HG03439 (cell line): ENCODE data around the gene RNPEPL1.
"Not testable (repeated sequence)": the region's sequence is repeated elsewhere in the genome, so short reads cannot be mapped to it uniquely, and the experiment has no call there.

Source experiments
- ATAC-seq: cut with Tn5 transposase; IDR thresholded peaks from one replicate; pipeline ENCODE4 v1.9.1; 2021; ENCODE audit warnings: mild to moderate bottlenecking, moderate library complexity; ENCODE audit not compliant: unreplicated experiment

RNPEPL1 gene, protein sequence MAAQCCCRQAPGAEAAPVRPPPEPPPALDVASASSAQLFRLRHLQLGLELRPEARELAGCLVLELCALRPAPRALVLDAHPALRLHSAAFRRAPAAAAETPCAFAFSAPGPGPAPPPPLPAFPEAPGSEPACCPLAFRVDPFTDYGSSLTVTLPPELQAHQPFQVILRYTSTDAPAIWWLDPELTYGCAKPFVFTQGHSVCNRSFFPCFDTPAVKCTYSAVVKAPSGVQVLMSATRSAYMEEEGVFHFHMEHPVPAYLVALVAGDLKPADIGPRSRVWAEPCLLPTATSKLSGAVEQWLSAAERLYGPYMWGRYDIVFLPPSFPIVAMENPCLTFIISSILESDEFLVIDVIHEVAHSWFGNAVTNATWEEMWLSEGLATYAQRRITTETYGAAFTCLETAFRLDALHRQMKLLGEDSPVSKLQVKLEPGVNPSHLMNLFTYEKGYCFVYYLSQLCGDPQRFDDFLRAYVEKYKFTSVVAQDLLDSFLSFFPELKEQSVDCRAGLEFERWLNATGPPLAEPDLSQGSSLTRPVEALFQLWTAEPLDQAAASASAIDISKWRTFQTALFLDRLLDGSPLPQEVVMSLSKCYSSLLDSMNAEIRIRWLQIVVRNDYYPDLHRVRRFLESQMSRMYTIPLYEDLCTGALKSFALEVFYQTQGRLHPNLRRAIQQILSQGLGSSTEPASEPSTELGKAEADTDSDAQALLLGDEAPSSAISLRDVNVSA

GRCh38 chr2:240567872-240568677, at the start of gene RNPEPL1:
TSS of gene RNPEPL1 (plus strand) at chr2:240568484. CDS start at chr2:240568587, 103 bp downstream.
- ATAC-seq, result no peak

- no peak for ATAC-seq
Observed at GRCh38 chr2:240518981-240519380, 49.3 kb upstream of the RNPEPL1 start.

- no peak for ATAC-seq
Observed at GRCh38 chr2:240519396-240520129, 48.7 kb upstream of the RNPEPL1 start.

DNA sequence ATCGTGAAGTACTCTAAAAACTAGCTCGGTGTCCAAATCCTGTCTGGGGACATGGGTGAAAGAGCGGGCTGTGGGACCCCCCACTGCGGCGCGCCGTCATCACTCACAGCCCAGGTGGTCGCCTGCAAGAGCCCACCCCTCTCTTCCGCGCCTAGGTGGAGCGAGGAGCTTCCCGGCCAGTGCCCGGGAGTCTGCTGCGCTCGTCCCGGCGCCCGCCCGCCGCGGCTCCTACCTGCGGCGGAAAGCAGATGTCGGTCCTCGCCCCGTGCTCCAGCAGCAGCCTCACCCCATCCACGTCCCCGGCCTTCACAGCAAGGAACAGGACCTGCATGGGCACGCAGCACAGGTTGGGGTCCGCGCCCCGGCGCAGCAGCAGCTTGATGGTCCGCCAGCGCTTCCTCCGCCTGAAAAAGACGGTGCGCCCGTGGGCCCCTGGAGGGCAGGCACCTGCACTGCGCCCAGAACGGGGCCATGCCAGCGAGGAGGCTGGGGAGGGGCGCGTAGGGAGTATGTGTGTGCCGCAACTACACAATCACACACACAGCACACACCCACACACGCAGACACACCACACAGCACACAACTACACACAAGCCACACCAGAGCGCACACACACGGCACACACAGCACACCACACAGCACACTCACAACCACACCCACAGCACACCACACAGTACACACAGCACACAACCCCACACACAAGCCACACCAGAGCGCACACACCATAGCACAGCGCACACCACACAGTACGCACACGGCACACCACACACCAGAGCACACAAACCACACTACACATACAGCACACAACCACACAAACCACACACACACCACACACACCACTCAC, 47.9 kb upstream of the RNPEPL1 start:
- ATAC-seq, result no peak

DNA sequence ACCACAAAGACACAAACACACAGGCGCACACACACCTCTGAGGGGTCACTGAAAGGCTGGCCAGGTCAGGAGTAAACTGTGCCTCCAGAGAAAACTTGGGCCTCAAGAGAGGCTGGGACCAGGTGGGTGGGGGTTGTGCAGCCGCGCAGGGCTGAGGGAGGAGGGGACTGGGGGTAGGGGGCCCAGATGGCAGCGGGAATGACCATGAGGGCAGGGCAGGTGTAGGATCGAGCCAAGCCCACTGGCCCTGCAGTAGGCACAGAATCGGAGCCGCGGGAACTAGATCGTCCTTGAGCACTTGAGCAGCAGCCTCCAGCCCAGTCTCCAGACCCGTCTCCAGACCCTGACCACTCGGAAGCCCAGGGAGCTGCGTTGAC, 47.3 kb upstream of the RNPEPL1 start:
- no peak for ATAC-seq

DNA sequence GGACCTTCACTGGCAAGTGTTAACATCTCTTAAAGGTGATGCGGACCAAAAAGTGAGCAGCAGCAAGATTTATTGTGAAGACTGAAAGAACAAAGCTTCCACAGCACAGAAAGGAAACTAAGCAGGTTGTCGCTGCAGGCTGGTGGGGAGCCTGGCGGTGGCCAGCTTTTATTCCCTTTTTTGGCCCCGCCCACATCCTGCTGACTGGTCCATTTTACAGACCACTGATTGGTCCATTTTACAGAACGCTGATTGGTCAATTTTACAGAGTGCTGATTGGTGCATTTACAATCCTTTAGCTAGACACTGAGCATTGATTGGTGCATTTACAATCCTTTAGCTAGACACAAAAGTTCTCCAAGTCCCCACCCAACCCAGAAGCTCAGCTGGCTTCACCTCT, 46.4 kb upstream of the RNPEPL1 start:
- not testable (repeated sequence) for ATAC-seq

GRCh38 chr2:240522406-240522805, 45.9 kb upstream of the RNPEPL1 start:
- ATAC-seq, result no peak

DNA sequence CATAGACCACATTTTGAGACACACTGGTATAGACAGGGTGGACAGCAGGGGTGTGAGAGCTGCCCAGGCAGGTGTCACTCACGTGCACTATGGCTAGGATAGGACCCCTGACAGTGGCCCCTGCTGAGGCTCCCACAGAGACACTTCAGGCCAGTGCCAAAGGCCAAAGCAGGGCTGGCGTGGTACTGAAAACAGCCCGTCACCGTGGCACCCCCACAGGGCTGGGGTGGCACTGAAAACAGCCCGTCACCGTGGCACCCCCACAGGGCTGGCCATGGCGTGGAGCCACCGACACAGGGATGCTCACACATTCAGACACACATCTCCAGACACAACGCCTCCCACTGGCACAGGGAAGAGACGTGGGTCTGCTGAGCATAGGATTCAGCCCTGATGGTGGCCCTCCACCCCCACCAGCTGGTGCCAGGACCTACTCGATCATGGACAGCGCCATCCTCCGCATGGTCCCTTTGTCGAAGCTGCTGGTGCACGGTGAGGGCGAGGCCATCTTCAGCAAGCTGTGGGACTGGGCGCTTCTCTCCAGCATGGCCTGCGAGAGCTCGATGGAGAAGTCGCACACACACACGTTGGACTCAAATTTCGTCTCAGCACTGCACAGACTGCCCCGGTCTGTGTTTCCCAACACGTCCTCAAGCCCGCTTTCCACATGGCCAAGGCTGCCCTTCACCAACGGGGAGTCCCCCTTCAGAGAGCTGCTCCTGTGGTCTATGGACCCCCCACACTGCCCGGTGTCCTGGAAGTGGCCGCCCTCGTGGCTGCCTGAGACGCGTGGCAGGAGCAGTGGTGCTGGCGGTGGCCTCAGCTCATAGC, 44.6 kb upstream of the RNPEPL1 start:
- ATAC-seq, result no peak

- no peak for ATAC-seq
Observed at GRCh38 chr2:240524963-240525718, 43.1 kb upstream of the RNPEPL1 start.

DNA sequence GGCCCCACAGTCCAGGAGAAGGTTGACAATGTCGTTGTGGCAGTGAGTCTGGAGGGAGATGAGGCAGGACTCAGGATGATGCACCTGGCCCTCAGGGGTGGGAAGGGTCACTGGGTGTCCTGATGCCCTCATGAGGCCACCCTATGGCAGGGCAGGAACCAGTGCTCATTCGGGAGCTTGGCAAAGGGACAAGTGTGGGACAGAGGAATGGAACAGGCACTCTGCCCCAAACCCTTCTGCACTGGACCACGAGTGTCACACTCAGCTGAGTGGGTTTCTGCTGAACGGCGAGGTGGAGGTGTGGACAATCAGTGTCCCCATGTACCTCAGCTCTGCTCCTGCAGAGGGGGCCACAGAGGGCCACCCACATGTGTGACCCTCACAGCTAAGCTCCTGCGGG, 42.5 kb upstream of the RNPEPL1 start:
- no peak for ATAC-seq

- ATAC-seq, result no peak
Observed at GRCh38 chr2:240526521-240526920, 41.8 kb upstream of the RNPEPL1 start.

DNA sequence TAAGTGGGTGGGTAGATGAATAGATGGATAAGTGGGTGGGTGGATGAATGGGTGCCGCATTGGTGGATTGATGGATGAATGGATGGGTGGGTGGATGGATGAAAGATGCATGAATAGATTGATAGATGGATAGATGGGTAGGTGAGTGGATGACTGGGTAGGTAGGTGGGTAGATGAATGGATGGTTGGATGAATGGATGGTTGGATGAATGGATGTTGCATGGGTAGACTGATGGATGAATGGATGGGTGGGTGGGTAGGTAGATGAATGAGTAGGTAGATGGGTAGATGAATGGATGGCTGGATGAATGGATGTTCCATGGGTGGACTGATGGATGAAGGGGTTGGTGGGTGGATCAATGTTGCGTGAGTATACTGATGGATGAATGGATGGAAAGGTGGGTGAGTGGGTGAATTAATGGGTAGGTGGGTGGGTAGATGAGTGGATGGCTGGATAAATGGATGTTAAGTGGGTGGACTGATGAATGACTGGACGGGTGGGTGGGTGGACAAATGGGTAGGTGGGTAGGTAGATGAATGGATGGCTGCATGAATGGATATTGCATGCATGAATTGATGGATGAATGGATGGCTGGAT, 41.0 kb upstream of the RNPEPL1 start:
- no peak for ATAC-seq

DNA sequence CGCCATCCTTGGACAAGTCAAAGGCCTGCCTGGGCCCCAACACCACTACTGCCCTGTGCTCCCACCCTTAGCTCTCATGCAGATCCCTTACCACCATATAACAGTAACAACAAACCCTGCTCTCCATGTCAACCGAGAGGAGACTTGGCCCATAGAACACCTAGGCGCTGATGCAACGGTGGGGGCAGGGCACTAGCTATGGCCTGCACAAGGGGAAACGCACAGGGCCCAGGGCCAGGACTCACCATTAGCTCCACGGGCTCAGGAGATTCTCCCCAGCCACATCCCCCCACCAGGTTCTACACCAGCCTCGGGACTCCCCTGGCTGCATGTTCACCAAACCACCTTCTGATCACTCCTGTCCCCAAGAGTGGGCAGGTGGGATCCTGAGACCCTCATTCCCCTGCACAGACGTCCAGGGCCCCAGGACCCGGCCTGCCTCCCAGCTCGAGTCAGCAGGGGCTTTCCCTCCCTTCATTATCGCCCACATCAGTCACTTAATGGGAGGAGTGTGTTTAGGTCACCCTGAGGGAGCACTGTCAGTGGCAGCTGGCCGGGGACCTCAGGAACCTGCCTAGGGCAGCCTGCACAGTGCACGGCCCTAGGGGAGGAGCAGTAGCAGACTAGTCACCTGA, 39.8 kb upstream of the RNPEPL1 start:
- ATAC-seq, result no peak

DNA sequence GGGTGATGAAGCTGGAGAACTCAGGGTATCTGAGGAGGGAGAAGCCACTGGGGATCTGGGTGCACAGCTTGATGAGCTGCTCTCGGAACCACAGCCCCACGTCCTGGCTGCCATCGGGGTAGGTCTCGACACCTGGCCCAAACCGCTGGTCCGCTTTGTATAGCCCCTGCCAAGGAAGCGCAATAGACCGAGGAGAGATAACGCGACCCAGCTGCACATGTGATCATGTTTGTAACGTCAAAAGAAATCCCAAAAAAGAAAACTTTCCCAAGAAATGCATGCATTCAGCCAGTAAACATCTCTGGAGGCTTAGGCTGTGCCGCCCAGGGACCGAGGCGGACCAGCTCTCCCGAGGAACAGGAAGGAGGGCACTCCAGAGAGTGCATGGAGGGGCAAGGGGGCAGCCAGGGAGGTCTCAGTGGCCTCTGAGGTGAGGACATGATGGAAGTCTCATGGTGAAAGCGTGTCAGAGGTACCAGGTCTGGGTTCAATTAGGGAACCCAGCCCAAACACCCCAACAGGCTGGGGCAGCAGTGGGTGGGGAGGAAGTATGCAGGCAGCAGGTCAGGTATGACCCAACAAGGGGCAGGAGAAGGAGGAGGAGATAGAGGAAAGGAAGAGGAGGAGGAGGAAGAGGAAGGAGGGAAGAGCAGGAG, 38.8 kb upstream of the RNPEPL1 start:
- no peak for ATAC-seq

- ATAC-seq, result no peak
Observed at GRCh38 chr2:240530181-240530580, 38.1 kb upstream of the RNPEPL1 start.

DNA sequence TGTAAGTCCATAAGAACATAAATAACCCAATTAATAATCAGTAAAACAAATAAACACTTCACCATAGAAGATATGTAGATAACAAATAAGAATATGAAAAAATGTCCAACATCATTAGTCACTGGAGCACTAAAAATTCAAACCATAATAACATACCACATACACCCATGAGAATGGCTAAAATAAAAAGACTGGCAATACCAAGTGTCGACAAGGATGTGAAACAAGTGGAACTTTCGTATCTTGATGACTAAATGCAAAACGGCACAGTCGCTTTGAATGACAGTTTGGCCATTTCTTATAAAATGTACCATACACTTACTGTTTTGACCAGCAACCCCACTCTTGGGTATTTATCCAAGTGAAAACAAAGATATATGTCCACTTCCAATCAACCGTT, 37.2 kb upstream of the RNPEPL1 start:
- no peak for ATAC-seq
